HG02852 (cell line): Measurements from ENCODE around the gene SPTBN1.

Experiments
- ATAC-seq: cut with Tn5 transposase; IDR thresholded peaks from one replicate; pipeline ENCODE4 v1.9.1; 2021; ENCODE audit warnings: mild to moderate bottlenecking, moderate library complexity; ENCODE audit not compliant: unreplicated experiment

Gene SPTBN1

DNA sequence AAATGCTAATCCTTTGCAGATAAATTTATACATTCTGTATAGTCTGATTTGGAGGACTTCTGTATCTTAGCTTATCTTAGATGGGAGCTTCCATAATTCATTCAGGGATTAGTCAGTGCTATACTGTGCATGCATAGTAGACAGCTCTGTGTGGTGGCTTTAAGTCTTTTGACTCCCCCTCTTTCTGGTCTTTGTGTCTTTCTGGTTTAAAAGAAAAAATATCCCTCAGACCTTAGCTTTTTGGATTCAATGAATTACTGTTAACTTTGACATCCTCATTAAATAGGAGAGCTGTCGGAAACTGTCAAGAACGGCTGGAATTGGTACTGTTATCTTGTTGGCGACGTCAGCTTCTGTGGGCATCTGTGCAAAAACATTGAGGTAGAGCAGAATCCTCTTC is 130.4 kb downstream of the SPTBN1 start:
- ATAC-seq: no peak

DNA sequence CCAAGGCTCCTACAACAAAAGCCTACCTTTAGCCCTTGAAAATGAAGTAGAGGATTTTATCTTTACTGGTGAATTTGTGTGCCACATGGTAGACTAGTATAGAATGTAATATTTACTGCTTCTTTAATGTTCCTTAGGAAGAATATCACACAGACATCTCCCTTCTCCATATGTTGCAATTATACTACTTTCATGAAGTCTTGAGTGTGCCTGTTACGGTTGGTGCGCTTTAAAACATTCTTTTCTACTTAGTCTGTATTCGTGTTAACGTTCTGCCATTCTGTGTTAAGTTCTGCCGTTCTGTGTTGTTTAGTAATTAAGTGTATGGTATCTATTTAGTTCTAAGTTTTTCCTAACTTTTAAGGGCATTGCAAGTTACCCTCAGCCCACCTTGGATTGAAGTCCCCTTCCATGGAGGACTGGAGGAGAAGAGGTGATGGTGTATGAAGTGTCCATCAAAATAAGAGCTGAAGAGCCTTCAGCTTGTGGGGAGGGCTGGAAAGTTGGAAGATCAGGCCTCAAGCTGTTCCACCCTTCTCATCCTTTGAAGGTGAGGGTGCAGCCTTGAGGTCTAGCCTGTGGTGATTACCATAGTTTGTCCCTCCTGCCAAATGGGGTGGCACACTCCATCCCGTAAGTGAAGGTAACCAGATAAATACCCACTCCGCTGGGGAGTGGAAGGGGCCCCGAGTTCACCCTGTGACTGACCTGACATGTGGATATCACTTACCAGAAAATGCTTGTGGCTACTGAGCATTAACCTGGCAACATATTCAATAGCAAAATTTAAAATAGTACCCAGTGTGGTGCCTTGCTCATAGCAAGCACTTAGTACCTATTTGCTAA is 131.3 kb downstream of the SPTBN1 start:
- ATAC-seq: no peak

DNA sequence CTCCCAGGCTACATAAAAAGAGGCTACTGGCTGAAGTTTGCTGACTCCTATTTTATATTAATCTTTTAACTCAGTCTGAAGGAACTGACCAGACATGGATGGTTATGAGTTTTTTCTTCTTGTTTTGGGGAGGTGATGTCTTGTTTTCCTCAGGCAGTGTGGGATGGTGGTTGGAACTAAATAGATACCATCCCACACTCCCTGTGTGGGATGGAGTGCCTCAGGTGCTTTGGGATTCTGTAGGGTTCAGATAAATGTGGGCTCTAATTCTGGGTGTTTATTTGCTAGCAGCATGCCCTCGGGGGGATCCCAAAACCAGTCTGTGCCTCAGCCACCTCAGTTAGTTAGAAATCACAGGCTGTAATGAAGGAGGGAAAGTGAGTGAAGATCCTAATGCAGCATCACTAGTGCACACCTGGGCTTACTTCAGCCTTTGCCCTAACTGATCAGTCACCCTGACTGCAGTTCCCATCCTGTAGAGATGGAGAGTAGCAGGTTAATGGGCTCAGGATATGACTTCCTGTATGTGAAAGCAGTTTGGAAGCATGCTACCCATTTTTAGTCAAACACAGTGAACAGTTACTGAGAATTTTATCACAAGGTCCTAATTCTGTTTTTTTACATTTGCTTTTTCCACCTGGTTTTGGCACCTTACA is 132.2 kb downstream of the SPTBN1 start:
- no peak for ATAC-seq

DNA sequence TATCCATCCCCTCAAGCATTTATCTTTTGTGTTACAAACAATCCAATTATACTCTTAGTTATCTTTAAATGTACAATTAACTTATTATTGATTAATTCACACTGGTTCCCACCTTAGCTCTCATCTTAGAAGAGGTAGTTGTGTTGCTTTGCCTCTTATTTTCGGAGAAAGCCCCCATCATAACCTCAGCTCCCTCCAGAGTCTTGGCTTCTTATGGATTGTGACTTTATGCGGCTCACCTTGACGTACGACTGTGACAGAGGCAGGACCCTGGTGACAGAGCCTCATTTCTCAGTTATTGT is 132.9 kb downstream of the SPTBN1 start:
- no peak for ATAC-seq

DNA sequence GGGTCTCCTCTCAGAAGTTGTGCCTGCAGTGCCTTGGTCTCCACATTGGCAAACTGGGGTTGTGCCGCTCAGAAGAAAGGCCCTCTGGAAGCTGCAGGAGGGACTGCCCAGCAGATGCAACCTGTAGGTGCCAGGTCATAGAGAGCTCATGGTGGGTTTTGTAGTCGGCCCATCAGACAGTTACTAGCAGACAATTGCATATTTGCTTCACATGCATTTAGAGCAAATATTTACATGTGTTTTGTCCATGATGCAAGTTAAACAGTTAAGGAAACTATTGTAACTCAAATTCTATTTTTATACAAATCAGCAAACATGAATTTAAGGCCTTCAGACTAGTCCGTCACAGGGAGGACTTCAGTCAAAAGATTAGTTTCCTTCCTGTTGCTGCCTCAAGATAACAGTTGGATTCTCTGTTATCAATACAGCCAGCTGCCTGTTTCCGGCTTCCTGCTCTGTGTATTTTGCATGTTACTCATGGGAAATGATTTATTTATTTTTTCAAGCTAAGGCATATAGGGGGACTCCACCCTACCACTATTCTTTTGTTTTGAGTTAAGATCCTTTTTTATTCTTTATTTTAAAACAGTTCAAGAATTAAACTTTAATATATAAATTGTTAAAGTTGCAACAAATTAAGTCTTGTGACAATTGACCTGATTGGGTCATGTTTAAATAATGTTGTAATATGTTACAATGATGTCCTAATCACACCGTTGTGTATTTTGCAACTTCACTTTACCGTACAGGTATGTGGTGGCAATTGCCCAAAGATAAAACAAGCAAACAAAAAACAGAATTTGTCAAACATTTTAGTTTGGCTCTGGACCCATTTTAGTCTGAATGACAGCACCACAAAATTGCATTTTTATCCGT is 133.5 kb downstream of the SPTBN1 start:
- ATAC-seq: peak; percentile 36

DNA sequence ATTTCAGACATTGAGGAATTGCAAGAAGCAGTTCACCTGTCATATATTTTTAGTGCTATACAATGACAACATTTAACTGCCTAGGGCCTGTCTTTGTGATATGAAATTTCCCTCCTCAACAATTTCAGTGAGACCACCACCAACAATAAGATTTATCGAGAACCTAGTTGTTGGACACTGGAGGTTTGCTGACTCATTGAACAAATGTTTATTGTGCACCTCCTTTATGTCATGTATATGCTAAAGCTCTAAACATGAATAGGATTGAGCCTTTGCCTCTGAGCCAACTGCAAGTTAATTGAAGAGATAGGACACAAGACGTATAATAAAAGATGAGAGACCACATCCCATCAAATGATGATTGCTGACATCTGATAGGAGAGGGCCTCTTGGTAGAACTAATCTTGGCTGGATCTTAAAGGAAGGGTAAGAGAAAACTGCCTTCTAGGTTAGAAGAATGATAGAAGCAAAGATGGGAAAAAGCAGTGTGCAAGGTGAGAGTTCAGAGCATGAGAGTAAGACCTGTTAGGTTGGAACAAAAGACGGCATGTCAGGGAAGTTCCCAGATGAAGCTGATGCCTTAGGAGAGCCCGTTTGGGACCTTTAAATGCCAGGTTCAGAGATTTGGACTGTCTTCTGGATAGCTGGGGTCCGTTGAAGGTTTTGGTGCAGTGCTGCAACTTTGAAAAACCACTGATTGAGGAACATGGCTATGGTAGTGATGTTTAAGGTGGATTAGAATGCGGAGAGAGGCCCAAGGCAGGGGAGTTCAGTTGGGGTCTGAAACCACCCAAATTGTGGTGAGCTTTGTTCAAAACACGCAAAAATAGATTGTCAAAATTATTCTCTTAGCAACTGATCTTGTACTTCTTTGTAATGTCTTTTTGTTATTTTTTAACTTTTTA is 134.3 kb downstream of the SPTBN1 start:
- no peak for ATAC-seq

DNA sequence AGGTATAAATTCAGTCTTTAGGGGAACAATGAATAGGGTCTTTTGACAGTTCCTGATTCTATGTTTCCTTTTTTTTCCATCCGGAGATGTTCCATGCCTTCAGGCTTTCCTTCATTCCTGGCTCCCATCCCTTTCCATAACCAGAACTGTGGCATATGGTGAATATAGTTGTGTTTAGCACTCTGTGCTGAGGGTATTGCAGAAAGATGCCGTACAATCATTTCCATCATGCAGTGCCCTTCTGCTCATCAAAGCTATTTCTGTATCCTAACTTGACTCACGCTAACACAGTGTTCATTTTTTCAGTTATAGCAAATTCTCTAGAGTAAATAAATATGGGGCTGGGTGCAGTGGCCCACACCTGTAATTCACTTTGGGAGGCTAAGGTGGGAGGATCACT is 135.4 kb downstream of the SPTBN1 start:
- no peak for ATAC-seq

DNA sequence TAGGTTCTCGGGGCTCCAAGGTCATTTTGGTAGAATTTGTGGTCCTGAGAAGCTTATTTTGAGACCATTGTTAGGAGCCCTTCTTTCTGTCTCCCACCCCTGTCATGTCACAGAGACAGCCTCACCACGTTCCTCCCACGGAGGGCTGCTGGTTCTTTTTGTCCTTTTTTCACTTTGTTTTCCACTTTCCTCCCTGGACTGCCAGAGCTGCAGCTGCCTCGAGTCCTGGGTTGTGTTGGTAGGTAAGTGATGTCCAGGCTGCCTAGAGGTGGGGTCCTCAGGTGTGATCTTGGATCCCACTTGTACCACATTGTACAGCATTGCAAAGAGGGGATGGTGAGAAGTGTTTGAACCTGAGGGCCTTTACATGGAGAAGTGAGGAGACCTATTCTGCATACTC is 137.1 kb downstream of the SPTBN1 start:
- ATAC-seq: no peak

DNA sequence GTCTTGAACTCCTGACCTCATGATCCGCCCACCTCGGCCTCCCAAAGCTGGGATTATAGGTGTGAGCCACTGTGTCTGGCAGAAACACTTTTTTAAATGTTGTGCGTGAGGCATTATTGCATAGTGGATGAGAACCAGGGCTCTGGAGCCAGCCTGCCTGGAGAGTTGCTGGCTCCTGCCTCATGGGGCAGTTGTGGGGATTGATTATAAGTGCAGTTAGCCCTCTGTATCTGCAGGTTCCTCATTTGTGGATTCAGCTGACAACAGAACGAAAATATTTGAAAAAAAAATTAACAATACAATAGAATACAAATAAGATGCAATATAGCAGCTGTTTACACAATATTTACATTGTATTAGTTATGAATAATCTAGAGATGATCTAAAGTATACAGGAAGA is 137.9 kb downstream of the SPTBN1 start:
- ATAC-seq: no peak

DNA sequence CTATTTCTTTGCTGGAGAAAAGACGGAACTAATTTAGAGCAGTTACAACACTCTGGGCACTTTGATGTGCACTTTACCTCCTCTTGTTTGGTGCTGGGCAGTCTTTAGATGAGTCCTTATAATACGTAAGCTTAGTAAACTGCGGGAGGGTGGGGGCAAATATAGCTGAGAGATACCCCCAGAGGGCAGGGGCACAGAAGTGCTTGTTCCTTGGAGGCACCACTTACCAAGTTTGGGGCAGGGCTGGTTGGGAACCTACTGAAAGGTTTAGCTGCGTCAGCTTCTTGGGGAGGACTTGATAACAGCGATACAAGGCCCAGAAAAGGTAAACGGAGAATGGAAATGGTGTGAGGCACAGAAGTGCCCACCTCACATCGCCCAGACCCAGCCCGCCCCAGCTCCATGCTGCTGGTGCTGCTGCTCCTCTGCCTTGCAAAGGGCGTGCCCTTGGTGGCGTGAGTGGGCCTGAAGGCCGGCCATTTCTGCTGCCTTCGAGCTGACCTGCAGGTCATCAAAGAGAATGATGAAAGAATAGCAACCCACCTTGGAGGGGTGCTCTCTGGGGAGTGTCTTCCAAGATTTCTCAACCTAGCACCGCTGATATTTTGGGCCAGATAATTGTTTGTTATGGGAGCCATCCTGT is 139.2 kb downstream of the SPTBN1 start:
- no peak for ATAC-seq

DNA sequence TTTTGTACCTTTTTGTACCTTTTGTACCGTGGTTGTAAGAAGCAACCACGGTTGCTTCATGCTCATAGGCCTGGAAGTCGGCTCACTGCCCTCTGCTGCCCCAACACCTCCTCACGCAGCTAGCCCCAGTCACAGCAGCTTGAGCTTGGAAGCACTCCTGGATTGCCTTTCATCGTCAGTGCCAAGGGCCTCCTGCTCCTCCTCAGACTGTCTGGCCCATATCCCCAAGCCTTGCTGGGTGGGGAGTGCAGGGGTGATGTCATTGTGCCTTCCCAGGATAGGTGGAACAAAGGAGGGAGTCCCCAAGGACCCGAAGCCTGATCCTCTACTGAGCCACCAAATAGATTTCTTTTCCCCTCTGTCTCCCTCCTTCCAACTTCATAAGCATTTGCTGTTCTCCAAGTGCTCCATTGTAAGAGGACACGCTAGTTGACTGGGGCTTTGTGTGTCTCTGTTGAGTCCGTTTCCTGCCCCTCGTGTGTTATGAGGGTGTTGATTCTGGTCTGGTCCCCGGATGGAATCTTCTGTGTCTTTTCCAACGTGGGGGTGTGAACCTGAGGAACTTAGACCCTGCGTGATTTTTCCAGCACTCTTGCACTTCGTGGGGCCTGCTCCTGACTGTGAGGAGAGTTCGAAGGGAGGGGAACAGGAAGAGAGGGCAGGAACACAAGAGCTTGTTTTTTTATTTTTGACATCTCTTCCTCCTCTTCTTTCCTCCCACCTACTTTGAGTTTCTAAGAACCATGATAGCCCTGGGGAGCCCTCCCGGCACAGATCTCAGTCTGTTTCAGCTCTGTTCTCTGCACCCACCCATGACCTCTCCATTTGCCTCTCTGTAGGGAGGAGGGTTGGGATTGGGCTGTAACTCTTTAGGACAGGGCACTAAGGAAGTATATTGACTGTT is 140.1 kb downstream of the SPTBN1 start:
- ATAC-seq: no peak

DNA sequence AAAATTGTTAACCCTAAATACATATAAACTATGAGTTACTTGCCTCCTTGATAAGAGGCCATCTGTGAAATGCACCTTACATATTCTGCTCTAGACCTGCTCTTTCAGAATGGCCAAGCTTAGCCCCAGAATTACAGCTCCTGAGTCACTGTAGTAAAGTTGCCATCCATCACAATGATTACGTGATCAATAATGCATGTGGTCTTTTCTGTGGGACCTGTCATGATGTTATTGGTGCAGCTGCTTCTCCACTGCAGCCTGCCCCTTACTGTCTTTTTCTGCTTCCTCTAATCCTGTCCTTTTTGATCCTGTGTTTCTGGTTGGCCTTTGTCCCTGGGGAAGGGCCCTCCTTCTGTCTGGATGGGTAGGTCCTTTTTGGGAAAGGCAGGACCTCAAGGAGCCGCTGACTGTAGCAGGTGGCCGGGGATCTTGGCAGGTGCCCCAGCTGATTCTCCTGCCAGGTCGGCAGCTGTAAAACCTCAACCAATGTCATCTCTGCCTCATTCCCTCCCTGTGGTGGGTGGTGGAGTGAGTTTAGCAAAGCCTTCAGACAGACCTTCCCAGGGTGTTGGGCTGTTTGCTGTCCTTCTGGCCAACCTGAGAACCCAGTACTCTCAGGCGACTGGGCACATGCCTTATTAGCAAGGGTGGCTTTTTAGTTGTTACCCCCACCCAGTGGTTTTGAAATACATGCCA is 141.2 kb downstream of the SPTBN1 start:
- ATAC-seq: no peak

DNA sequence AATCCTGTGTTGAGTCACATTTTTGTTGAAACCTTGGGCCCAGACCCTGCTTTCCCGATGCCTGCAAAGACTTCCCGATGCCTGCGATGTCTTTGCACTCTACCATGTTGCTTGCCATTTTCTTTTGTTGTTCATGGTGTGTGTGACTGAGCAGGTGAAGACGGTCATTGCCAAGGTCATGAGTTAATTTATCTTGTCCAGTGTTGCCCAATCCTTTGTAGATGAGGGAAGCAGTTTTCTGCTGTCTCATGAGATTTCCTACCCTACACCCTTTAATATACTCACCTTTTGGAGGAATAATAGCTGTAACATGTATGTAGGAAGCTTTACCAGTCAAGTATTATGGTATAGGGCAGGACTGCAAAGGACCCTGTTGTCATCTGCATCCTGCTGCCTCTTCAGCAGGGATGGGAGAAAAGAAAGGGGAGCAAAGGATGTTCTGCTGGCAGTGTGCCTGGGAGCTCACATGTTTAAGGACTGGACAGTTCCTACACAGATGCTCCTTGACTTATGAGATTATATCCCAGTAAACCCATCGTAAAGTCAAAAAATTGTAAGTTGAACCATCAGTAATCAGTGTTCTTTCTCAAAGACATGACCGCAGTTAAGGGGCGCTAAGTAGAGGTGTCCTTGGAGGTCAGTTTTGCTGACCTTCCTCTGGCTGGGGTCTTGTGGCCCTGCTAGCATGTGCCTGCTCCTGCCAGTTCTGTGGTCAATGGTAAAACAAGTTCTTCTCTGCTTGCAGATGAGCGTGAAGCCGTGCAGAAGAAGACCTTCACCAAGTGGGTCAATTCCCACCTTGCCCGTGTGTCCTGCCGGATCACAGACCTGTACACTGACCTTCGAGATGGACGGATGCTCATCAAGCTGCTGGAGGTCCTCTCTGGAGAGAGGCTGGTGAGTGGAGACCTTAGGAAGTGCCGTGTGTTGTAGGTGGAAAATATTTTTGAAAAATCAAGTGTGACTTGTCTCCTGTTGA is 142.5 kb downstream of the SPTBN1 start:
- no peak for ATAC-seq

DNA sequence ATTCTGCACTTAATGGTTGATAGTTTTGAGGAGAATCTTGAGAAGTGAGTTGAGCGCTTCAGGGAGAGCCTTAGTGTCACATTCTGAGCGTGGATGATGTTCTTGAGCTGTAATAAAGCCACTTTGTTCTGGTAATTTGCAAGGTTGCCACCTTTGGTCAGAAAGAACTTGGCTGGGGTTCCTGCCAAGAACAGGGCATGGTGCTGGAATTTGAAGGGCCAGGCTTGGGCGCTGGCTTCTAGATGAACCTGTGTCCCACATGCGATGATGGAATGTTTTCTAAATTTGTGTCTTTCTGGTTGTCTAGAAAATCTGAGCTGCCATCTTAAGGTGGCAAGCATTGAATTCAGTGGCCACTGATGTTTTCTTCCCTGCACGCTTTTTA is 143.2 kb downstream of the SPTBN1 start:
- ATAC-seq: no peak

DNA sequence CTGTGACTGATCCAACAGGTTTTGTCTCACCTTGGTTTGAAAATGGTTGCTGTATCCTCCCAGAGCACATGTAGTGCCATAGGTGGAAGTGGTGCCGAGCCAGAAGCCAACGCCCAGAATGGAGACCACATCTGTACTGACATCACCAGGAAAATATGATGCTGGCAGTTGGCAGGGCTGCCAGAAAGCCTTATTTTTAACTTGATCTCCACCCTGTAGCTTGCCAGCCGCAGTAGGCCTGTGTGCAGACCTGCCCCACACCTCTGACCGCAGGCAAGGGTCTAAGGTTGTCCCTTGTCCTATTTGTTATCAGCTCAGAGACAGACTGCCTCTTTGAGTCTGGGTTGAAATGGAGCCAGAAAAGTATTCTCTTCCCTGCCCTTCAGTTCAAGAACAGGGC is 143.8 kb downstream of the SPTBN1 start:
- no peak for ATAC-seq

DNA sequence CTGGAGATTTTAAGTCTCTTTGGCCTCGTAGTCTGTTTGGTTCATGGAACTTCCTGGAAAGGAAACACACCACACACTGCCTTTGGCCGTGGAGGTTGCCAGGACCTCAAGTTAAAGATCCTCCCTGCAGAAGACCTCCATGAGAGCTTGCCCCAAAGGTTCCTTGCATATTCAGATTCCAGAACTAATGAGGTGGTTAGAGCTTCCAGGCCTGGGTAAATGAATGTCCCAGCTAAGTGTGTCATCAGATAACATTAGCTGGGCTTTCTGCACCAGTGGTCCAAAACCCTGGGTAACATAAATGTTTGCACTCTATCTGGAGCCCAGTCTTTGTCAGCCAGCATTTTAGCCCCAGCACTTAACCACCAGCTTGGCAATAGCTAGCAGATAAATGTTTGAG is 145.2 kb downstream of the SPTBN1 start:
- no peak for ATAC-seq

DNA sequence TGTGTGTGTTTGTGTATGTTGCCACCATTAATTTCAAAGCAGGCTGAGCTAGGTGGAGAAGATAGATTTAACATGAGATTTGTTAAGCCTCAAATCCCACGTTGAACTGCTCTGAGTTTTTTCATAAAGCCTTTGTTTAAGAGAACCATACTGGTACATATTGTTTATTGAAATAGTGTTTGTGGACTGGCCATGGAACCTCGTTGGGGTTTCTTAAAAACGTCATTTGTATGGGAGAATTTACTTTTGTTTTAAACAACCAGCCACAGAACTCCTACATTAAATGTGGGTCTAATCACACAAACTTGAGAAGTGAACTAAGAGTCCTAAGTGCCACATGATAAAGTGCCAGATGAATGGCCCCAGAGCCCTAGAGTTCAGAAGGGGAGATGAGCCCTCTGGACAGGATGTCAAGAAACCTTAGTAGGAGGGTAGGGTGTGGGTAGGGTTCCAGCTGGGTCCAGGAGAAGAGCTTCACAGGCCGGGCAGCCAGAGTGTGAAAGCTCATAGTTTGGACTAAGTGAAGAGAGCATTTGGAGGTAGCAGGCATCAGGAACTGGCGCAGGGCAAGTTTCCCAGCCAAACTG is 146.7 kb downstream of the SPTBN1 start:
- ATAC-seq: no peak
